Measurements from ENCODE around the gene HYDIN. TPM values are rescaled to one million over a fixed set of nuclear protein-coding genes. Genes with fewer than 3 reads are reported as not detected.

The HYDIN gene
- total and polyA plus RNA-seq, 9 of the 15 experiments (the other 6 are each of a cell fraction or from before 2014, with no cell fraction given), result 0.08 to 0.43 (median 0.14) TPM; not detected in 1

DNA sequence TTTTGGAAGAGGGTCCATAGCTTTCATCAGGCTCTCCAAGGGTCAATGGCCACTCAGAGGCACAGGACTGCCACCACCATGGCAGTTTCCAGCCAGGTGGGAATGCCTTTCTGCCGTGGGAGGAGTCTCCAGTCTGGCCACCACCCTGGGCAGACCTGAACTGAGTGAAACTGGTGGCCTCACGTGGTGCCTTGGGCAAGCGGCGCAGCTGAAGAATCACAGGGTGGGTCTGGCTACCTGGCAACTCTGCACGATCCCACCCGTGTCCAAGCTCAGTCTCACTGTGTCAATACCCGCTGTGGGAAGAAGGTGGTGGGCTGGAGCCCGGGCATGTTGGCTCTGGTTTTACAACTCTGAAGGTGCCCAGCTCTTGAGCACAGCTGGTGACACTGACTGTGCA, 461.4 kb downstream of the HYDIN start:
- Histone ChIP-seq H3K4me2 (ENCODE audit: insufficient read depth, low read length) (no peak overlapping the region), H3K9me3 (replicated peaks; ENCODE audit: control insufficient read depth, insufficient read depth, low read depth, low read length) (no peaks in the 10 kb centered on the region), H3K4me3 (no peak overlapping the region), H3K27me3 (ENCODE audit: control insufficient read depth in 2 of 2, insufficient read depth in 2 of 2, low read length in 2 of 2) (no peaks in the 10 kb centered on the region), H2AFZ (ENCODE audit: low read depth, low read length) (no peak overlapping the region), H3K27ac (ENCODE audit: extremely low read depth, low read depth, low read length) (no peak overlapping the region), H3K9me1 (ENCODE audit: control insufficient read depth, insufficient read depth, low read length) (no peaks in the 10 kb centered on the region), H4K20me1 (replicated peaks; ENCODE audit: control insufficient read depth, insufficient read depth, low read length) (no peaks in the 10 kb centered on the region; the same call in 1 of the 2 replicates), H3K4me1 (replicated peaks in 1 of 2; ENCODE audit: control insufficient read depth in 2 of 2, insufficient read depth in 2 of 2, low read length in 2 of 2) (peaks cover 0 to 2% of the 10 kb centered on the region in 2 experiments; a peak in 3 of 5 replicates), H3K79me2 (ENCODE audit: control insufficient read depth, insufficient read depth, low read length) (no peaks in the 10 kb centered on the region), H3K36me3 (ENCODE audit: control insufficient read depth, insufficient read depth, low read length) (peaks cover 51% of the 10 kb centered on the region; the same call in 2 of the 3 replicates), H3K9ac (ENCODE audit: insufficient read depth in 1 of 2, low read depth in 2 of 2, low read length in 2 of 2) (peak overlapping the region in 1 of 2 experiments; percentile 50; a peak in 2 of 4 replicates)
- ChIA-PET CTCF (ENCODE audit: low intra/inter-chr PET ratio) (interaction anchor here (0.7 kb wide), 1 partner anchor 141 kb away, joined by 4 read pairs; no protein-coding TSS in a partner anchor), POLR2A (interaction anchor here (0.6 to 0.8 kb wide), 2 partner anchors 20 to 482 kb away, joined by 3 read pairs; no protein-coding TSS in a partner anchor)
- ATAC-seq (no peak), DNase-seq (ENCODE audit: extremely low read depth in 1 of 4, low spot score in 3 of 4) (no peak), FAIRE-seq (no peak)
- TF ChIP-seq, protein P1, sequence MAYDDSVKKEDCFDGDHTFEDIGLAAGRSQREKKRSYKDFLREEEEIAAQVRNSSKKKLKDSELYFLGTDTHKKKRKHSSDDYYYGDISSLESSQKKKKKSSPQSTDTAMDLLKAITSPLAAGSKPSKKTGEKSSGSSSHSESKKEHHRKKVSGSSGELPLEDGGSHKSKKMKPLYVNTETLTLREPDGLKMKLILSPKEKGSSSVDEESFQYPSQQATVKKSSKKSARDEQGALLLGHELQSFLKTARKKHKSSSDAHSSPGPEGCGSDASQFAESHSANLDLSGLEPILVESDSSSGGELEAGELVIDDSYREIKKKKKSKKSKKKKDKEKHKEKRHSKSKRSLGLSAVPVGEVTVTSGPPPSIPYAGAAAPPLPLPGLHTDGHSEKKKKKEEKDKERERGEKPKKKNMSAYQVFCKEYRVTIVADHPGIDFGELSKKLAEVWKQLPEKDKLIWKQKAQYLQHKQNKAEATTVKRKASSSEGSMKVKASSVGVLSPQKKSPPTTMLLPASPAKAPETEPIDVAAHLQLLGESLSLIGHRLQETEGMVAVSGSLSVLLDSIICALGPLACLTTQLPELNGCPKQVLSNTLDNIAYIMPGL (CRISPR knock-in tag; IDR thresholded peaks at IDR 0.05), result no peak
- no peak for TF ChIP-seq ZNF583 (CRISPR knock-in tag; IDR thresholded peaks at IDR 0.05)
- no peak for TF ChIP-seq ZFX (CRISPR knock-in tag; IDR thresholded peaks at IDR 0.05)
- TF ChIP-seq ATF7 (IDR thresholded peaks at IDR 0.05), result no peak
- TF ChIP-seq NFXL1 (CRISPR knock-in tag; IDR thresholded peaks at IDR 0.05), result no peak
- TF ChIP-seq HNRNPL (IDR thresholded peaks at IDR 0.05; ENCODE audit: low read depth, low read length), result no peak
- TF ChIP-seq NR3C1 (CRISPR knock-in tag; IDR thresholded peaks at IDR 0.05), result no peak
- no peak for TF ChIP-seq RBM15 (IDR thresholded peaks at IDR 0.05; ENCODE audit: insufficient read depth, low read length)
- no peak for TF ChIP-seq ZNF239 (CRISPR knock-in tag; IDR thresholded peaks at IDR 0.05)
- TF ChIP-seq ZNF717 (CRISPR knock-in tag; IDR thresholded peaks at IDR 0.05), result no peak
- TF ChIP-seq RNF219 (CRISPR knock-in tag; IDR thresholded peaks at IDR 0.05), result no peak
- TF ChIP-seq ESRRB (CRISPR knock-in tag; IDR thresholded peaks at IDR 0.05; ENCODE audit: borderline replicate concordance), result no peak
- TF ChIP-seq ZNF644 (tag; IDR thresholded peaks at IDR 0.05; ENCODE audit: low read depth), result no peak
- TF ChIP-seq GATA2 (CRISPR knock-in tag; IDR thresholded peaks at IDR 0.05), result no peak
- no peak for TF ChIP-seq PHTF2 (CRISPR knock-in tag; IDR thresholded peaks at IDR 0.05)
- no peak for TF ChIP-seq ZNF263 (CRISPR knock-in tag; IDR thresholded peaks at IDR 0.05; ENCODE audit: borderline replicate concordance)
- TF ChIP-seq TCF7 (IDR thresholded peaks at IDR 0.05; ENCODE audit: borderline replicate concordance), result no peak
- TF ChIP-seq GABPB1 (CRISPR knock-in tag; IDR thresholded peaks at IDR 0.05), result no peak
- intact Hi-C loops (cut with micrococcal nuclease) (loop anchor here (5.0 kb wide), 1 partner anchor 97 kb away; no protein-coding TSS in a partner anchor), in situ Hi-C loops (cut with MboI) (no loop called here)
- BruUV-seq (replicated peaks), result no TSS peak
- WGBS (ENCODE audit: insufficient coverage, low coverage, missing lambda C conversion rate), result 82% methylated on average over 8 of the region's 8 CpGs
